T47D (cell line): ENCODE measurements around the gene SLC6A6.

Experiments used
- DNase-seq, 2 experiments: peaks; one replicate each; pipeline versions ENCODE4 v3.0.0 to v3.0.0-alpha.2; 2011 to 2012; ENCODE audit warnings: low read depth in 1 of 2, low spot score in 1 of 2
- JUND ChIP-seq: IDR thresholded peaks from 2 replicates; pipeline ENCODE4 v1.6.1; 2012; ENCODE audit warnings: low read depth
- in situ Hi-C: cut with HindIII; loops from 2 replicates; pipeline ENCODE4 v1.10.0; 2016; ENCODE audit warnings: low sequenced_read_pairs, low pct_unique_long_range_greater_than_20kb

SLC6A6 gene

DNA sequence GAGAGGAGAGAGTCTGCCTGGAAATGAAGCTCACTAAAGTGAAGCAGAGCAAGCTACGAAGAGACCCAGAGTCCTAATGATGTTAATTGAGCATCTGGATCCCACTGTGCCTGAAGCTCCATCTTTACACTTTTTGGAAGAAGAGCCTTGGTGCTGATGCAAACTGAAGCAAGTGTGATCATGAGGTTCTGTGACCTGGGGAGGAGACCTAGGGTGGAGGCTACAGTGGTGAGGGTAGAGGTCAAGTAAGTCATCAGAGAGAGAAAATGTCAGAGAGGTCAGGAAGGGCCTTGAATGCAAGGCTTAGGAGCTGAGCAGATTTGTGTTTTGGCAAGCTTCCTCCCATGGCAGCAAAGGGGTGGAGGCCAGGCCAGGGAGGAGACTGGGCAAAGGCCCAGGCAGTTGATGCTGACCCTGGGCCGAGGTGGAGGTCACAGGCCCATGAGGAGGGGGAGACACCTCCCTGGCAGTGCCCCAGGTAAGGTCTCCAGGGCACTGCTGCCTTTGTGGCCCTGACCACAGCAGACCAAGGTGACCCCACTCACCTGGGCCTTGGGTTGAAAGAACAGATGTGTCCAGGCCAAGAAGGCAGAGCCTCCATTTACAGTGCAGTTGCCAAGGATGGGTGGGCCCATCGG lies 136.2 kb downstream of the SLC6A6 start:
- TF ChIP-seq JUND, result no peak
- no peak for DNase-seq
- in situ Hi-C loops, result no loop called here
